Skin epidermis (tissue), 12 donors: ENCODE data around the gene NKAIN2.
"Not testable (repeated sequence)": the region's sequence is repeated elsewhere in the genome, so short reads cannot be mapped to it uniquely, and the experiment has no call there.

Source experiments
- H3K27ac ChIP-seq, 21 experiments: fragments of 200-600 bp; sonication (generic) in 11 of 21; one replicate each; pipeline ENCODE4 v1.5.0; 2020; ENCODE audit warnings: mild to moderate bottlenecking in 3 of 21, inconsistent platforms in 2 of 21, moderate library complexity in 2 of 21
- H3K4me3 ChIP-seq, 7 experiments: fragments of 200-600 bp; sonication (generic) in 2 of 7; one replicate each; pipeline ENCODE4 v1.5.0; 2020; ENCODE audit warnings: inconsistent platforms in 2 of 7, mild to moderate bottlenecking in 2 of 7, moderate library complexity in 1 of 7

Gene NKAIN2

GRCh38 chr6:124524491-124525200 lies 721.0 kb downstream of the NKAIN2 start:
- H3K27ac ChIP-seq = no peak overlapping the region

GRCh38 chr6:124530926-124531325 lies 727.3 kb downstream of the NKAIN2 start:
- Histone ChIP-seq H3K27ac (no peak overlapping the region), H3K4me3 (no peak overlapping the region)

More at GRCh38 chr6:124524491-124525200, 721.0 kb downstream of the NKAIN2 start:
- H3K4me3 ChIP-seq = no peak overlapping the region

GRCh38 chr6:124535299-124535698 lies 731.6 kb downstream of the NKAIN2 start:
- Histone ChIP-seq H3K27ac (no peak overlapping the region), H3K4me3 (no peak overlapping the region)

- Histone ChIP-seq H3K27ac (no peak overlapping the region), H3K4me3 (no peak overlapping the region)
Observed at GRCh38 chr6:124535746-124536145, 732.1 kb downstream of the NKAIN2 start.

- H3K27ac ChIP-seq = no peak overlapping the region
- no peak overlapping the region for H3K4me3 ChIP-seq
Observed at GRCh38 chr6:124536157-124536841, 732.6 kb downstream of the NKAIN2 start.

- no peak overlapping the region for H3K27ac ChIP-seq
- no peak overlapping the region for H3K4me3 ChIP-seq
Observed at GRCh38 chr6:124536842-124537191, 733.2 kb downstream of the NKAIN2 start.

- Histone ChIP-seq H3K27ac (no peak overlapping the region), H3K4me3 (no peak overlapping the region)
Observed at GRCh38 chr6:124539096-124539495, 735.4 kb downstream of the NKAIN2 start.

- Histone ChIP-seq H3K4me3 (no peak overlapping the region), H3K27ac (no peak overlapping the region)
Observed at GRCh38 chr6:124541573-124541972, 737.9 kb downstream of the NKAIN2 start.

GRCh38 chr6:124546601-124547000 lies 742.9 kb downstream of the NKAIN2 start:
- H3K4me3 ChIP-seq = no peak overlapping the region
- no peak overlapping the region for H3K27ac ChIP-seq

- H3K4me3 ChIP-seq = no peak overlapping the region
- H3K27ac ChIP-seq = no peak overlapping the region
Observed at GRCh38 chr6:124551711-124552233, 748.1 kb downstream of the NKAIN2 start.

- Histone ChIP-seq H3K27ac (no peak overlapping the region), H3K4me3 (no peak overlapping the region)
Observed at GRCh38 chr6:124557873-124558272, 754.2 kb downstream of the NKAIN2 start.

- not testable (repeated sequence) for H3K27ac ChIP-seq, H3K4me3 ChIP-seq
Observed at GRCh38 chr6:124560078-124560477, 756.4 kb downstream of the NKAIN2 start.

GRCh38 chr6:124560873-124561567 lies 757.4 kb downstream of the NKAIN2 start:
- H3K4me3 ChIP-seq = no peak overlapping the region
- H3K27ac ChIP-seq = no peak overlapping the region

- no peak overlapping the region for H3K4me3 ChIP-seq
Observed at GRCh38 chr6:124561635-124562130, 758.0 kb downstream of the NKAIN2 start.

GRCh38 chr6:124564125-124564524 lies 760.5 kb downstream of the NKAIN2 start:
- not testable (repeated sequence) for H3K27ac ChIP-seq, H3K4me3 ChIP-seq

More at GRCh38 chr6:124561635-124562130, 758.0 kb downstream of the NKAIN2 start:
- H3K27ac ChIP-seq = no peak overlapping the region

GRCh38 chr6:124567401-124567800 lies 763.7 kb downstream of the NKAIN2 start:
- Histone ChIP-seq H3K4me3 (no peak overlapping the region), H3K27ac (no peak overlapping the region)

- H3K27ac ChIP-seq = no peak overlapping the region
- H3K4me3 ChIP-seq = no peak overlapping the region
Observed at GRCh38 chr6:124573953-124574352, 770.3 kb downstream of the NKAIN2 start.

GRCh38 chr6:124577734-124578281 lies 774.1 kb downstream of the NKAIN2 start:
- H3K4me3 ChIP-seq = no peak overlapping the region
- H3K27ac ChIP-seq = no peak overlapping the region

GRCh38 chr6:124590001-124590400 lies 786.3 kb downstream of the NKAIN2 start:
- H3K27ac ChIP-seq = no peak overlapping the region
- H3K4me3 ChIP-seq = no peak overlapping the region

GRCh38 chr6:124599656-124600055 lies 796.0 kb downstream of the NKAIN2 start:
- Histone ChIP-seq H3K4me3 (no peak overlapping the region), H3K27ac (no peak overlapping the region)
